ENCODE measurements around the gene OR1K1.

The OR1K1 gene

DNA sequence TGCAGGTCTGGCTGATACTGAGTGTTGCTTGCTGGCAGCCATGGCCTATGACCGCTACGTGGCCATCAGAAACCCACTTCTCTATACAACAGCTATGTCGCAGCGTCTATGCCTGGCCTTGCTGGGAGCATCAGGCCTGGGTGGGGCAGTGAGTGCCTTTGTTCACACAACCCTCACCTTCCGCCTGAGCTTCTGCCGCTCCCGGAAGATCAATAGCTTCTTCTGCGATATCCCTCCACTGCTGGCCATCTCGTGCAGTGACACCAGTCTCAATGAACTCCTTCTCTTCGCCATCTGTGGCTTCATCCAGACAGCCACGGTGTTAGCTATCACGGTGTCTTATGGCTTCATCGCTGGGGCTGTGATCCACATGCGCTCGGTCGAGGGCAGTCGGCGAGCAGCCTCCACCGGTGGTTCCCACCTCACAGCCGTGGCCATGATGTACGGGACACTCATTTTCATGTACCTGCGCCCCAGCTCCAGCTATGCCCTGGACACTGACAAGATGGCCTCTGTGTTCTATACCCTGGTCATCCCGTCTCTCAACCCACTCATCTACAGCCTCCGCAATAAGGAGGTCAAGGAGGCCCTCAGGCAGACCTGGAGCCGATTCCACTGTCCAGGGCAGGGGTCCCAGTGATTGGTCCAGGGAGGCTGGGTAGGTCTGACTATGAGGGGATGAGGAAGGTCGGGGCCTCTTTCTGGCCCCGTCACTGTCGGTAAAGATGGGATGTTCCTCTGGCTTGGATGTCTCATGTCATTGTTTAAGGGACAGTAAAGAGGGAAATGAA lies 10.5 kb upstream of the OR1K1 start:
- no peak for DNase-seq
- Histone ChIP-seq H3K27me3 (replicated peaks) (no peaks in the 10 kb centered on the region), H3K27ac (no peak overlapping the region), H3K4me3 (ENCODE audit: low read depth, low read length) (no peak overlapping the region), H3K36me3 (replicated peaks) (no peaks in the 10 kb centered on the region)
- in situ Hi-C loops (cut with HindIII; ENCODE audit: low pct_ligation_motif_present, low sequenced_read_pairs) = no loop called here
- TF ChIP-seq, protein P1, sequence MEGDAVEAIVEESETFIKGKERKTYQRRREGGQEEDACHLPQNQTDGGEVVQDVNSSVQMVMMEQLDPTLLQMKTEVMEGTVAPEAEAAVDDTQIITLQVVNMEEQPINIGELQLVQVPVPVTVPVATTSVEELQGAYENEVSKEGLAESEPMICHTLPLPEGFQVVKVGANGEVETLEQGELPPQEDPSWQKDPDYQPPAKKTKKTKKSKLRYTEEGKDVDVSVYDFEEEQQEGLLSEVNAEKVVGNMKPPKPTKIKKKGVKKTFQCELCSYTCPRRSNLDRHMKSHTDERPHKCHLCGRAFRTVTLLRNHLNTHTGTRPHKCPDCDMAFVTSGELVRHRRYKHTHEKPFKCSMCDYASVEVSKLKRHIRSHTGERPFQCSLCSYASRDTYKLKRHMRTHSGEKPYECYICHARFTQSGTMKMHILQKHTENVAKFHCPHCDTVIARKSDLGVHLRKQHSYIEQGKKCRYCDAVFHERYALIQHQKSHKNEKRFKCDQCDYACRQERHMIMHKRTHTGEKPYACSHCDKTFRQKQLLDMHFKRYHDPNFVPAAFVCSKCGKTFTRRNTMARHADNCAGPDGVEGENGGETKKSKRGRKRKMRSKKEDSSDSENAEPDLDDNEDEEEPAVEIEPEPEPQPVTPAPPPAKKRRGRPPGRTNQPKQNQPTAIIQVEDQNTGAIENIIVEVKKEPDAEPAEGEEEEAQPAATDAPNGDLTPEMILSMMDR (IDR thresholded peaks at IDR 0.05; ENCODE audit: low read depth, low read length, missing control alignments) = no peak

DNA sequence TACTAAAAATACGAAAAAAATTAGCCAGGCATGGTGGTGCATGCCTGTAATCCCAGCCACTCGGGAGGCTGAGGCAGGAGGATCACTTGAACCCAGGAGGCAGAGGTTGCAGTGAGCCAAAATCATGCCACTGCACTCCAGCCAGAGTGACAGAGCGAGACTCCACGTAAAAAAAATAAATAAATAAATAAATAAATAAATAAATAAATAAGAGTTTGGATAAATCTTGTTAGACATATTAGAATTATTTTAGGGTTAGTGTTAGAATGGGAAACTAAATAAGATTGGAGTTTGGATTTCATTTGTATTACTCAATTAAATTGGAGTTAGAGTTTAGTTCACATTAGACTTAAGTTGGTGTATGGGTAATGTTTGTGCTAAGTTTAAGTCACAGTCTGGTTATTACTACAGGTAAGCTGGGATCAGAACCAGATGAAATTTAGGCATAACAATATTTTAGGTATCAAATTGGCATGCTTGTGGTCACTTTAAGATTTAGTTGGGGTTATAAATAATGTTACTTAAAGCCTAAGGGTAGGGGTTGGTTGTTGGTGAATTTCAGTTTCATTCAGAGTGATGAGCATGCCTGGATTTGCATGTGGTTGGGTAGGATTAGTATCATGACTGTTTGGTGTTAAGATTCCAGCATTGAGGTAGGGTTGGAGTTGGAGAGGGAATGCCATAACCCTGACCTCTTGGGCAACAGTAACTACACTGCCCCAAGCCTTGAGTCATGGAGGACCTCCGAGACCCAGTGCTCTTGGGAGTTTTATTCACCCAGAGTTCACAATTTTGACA lies 7.9 kb upstream of the OR1K1 start:
- Histone ChIP-seq H3K4me3 (ENCODE audit: low read depth, low read length) (no peak overlapping the region), H3K36me3 (replicated peaks) (no peaks in the 10 kb centered on the region), H3K27ac (no peak overlapping the region), H3K27me3 (replicated peaks) (no peaks in the 10 kb centered on the region)
- in situ Hi-C loops (cut with HindIII; ENCODE audit: low pct_ligation_motif_present, low sequenced_read_pairs) = no loop called here
- DNase-seq = no peak
- TF ChIP-seq, protein P1 (IDR thresholded peaks at IDR 0.05; ENCODE audit: low read depth, low read length, missing control alignments) = no peak

DNA sequence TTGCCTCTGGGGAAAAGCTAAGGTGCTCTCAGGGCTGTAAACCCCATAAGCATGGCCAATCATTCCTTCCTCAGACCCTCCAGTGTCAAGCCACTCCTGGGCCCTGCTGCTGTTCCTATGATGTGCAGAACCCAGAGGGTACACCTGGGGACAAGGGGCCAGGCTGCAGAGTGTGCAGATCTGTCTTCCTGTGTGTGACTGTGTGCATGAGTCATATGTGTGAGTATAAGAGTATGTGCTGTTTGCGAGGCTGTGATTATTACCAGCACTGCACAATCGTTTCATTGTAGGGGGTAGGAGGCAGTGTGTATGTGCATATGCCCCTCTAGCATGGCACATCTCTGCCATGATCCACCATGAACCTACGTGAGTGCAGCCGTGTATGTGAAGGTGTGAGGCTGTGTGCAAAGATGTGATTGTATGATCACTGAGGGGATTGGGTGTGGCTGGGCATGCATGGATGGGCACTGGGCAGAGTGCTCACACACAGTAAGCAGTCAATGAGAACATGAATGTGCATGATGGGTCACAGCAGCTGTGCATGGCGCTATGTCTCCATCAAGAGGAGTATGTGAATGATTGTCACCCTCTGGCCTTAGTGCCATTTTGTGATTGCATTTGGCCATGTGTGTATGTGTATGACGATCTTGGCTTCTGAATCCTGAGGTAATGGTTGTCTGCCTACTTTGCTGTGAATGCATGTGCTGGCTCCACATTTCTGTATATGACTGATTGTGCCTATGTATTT lies 2.4 kb upstream of the OR1K1 start:
- TF ChIP-seq, protein P1 (IDR thresholded peaks at IDR 0.05; ENCODE audit: low read depth, low read length, missing control alignments) = no peak
- H3K27me3 ChIP-seq (replicated peaks) = no peaks in the 10 kb centered on the region
- H3K36me3 ChIP-seq (replicated peaks) = no peaks in the 10 kb centered on the region
- H3K4me3 ChIP-seq (ENCODE audit: low read depth, low read length) = no peak overlapping the region
- no peak for DNase-seq
- no peak overlapping the region for H3K27ac ChIP-seq
- in situ Hi-C loops (cut with HindIII; ENCODE audit: low pct_ligation_motif_present, low sequenced_read_pairs) = no loop called here

DNA sequence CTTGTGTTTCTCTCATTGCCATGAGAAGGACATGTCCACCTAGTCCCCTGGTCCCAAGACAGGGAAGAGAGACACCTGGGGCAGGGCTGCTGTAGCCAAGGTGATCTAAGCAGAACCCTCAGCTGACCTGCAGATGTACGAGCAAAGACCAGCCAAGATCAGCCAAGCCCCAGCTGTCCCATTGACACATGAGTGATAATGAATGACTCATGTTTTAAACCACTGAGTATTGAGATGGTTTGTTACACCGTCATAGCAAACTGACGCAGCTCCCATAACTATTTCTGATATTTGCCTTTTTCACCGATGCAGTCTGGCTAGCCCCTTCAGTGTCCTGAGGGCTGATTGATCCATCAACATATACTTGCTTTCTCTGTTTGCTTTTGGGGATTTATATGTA lies 6.7 kb downstream of the OR1K1 start:
- Histone ChIP-seq H3K4me3 (ENCODE audit: low read depth, low read length) (no peak overlapping the region), H3K27ac (no peak overlapping the region), H3K27me3 (replicated peaks) (no peaks in the 10 kb centered on the region), H3K36me3 (replicated peaks) (no peaks in the 10 kb centered on the region)
- TF ChIP-seq, protein P1 (IDR thresholded peaks at IDR 0.05; ENCODE audit: low read depth, low read length, missing control alignments) = no peak
- DNase-seq = no peak
- in situ Hi-C loops (cut with HindIII; ENCODE audit: low pct_ligation_motif_present, low sequenced_read_pairs) = no loop called here

DNA sequence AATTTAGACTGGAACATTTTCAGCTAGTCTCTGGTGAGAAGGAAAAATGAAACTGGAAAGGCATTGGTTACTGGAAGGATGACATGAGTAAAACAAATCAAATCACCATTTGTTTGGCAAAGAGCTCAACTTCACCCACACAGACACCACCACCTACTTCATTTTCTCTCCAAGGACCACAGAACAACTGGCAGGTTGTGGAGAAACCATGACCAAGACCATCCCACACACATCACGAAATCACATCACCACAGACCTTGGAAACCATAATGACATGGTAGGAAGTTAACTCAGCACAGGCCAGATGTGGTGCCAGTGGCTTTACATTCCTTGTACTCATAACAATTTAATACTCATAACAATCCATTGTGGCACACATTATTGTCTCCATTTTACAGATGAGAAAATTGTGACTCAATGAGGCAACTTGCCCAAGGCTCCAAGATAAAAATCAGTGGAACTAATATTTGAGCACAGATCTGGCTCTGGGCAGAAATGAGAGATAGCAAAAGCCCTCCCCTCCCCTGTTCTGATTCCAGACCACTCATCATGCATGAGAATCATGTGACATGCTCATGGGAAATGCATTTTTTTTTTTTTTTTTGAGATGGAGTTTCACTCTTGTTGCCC lies 7.5 kb downstream of the OR1K1 start:
- Histone ChIP-seq H3K36me3 (replicated peaks) (no peaks in the 10 kb centered on the region), H3K27me3 (replicated peaks) (no peaks in the 10 kb centered on the region), H3K4me3 (ENCODE audit: low read depth, low read length) (no peak overlapping the region), H3K27ac (no peak overlapping the region)
- TF ChIP-seq, protein P1 (IDR thresholded peaks at IDR 0.05; ENCODE audit: low read depth, low read length, missing control alignments) = no peak
- no peak for DNase-seq
- in situ Hi-C loops (cut with HindIII; ENCODE audit: low pct_ligation_motif_present, low sequenced_read_pairs) = no loop called here
